IMR-90 (cell line): ENCODE results near the gene DGKD. TPM values are rescaled to one million over a fixed set of nuclear protein-coding genes. Genes with fewer than 3 reads are reported as not detected.

Experiments
- ATAC-seq: fragments of 200-7000 bp; cut with Tn5 transposase; 2 replicates; pipeline ENCODE4 v1.9.1; 2020; ENCODE audit warnings: low read depth, mild to moderate bottlenecking, moderate library complexity
- BruUV-seq: library from RNA; stranded (reverse); fragments of 400-500 nt; replicated peaks from 2 replicates; lab custom pipeline; 2021; lab: Mats Ljungman, UMichigan
- CTCF ChIA-PET: fragments of 300-600 bp; formaldehyde crosslinking; extraction: SDS; loops from one replicate; lab custom pipeline; 2021; ENCODE audit warnings: antibody characterized with exemption; lab: Yijun Ruan, JAX
- POLR2A ChIA-PET: fragments of 300-600 bp; sonication (Branson Sonifier 250); formaldehyde crosslinking; loops from one replicate; lab custom pipeline; 2022; ENCODE audit warnings: antibody characterized with exemption; ENCODE audit not compliant: unreplicated experiment; lab: Charles Lee
- DNase-seq: peaks from one replicate; pipeline ENCODE4 v3.0.0; 2013
- H2AFZ ChIP-seq: replicated peaks from 2 replicates; pipeline ENCODE3; 2013; ENCODE audit warnings: low read length, mild to moderate bottlenecking; ENCODE audit not compliant: poor library complexity
- H2AK5ac ChIP-seq: 2 replicates; pipeline ENCODE4 v1.6.1; 2013; ENCODE audit warnings: low read depth, low read length, inconsistent platforms
- H2AK9ac ChIP-seq: replicated peaks from 2 replicates; pipeline ENCODE3; 2013; ENCODE audit warnings: mild to moderate bottlenecking, low read depth, low read length, moderate library complexity; ENCODE audit not compliant: poor library complexity
- H2BK120ac ChIP-seq: 2 replicates; pipeline ENCODE4 v1.6.1; 2013; ENCODE audit warnings: low read depth, low read length, inconsistent platforms
- H2BK15ac ChIP-seq: 3 replicates; pipeline ENCODE4 v1.6.1; 2013; ENCODE audit warnings: low read depth, low read length, inconsistent platforms
- H2BK20ac ChIP-seq: 2 replicates; pipeline ENCODE4 v1.6.1; 2013; ENCODE audit warnings: low read depth, mild to moderate bottlenecking, inconsistent platforms, low read length, moderate library complexity
- H2BK5ac ChIP-seq: 2 replicates; pipeline ENCODE4 v1.6.1; 2013; ENCODE audit warnings: mild to moderate bottlenecking, low read depth, low read length, inconsistent platforms; ENCODE audit not compliant: poor library complexity, severe bottlenecking
- H3K14ac ChIP-seq: replicated peaks from 2 replicates; pipeline ENCODE4 v1.6.1; 2013; ENCODE audit warnings: low read depth, low read length, inconsistent platforms
- H3K18ac ChIP-seq: 2 replicates; pipeline ENCODE4 v1.6.1; 2013; ENCODE audit warnings: low read depth, low read length, control low read depth
- H3K23ac ChIP-seq: 2 replicates; pipeline ENCODE4 v1.6.1; 2013; ENCODE audit warnings: low read depth, low read length, inconsistent platforms
- H3K27ac ChIP-seq: 2 replicates; pipeline ENCODE4 v1.5.1; 2013; ENCODE audit warnings: mild to moderate bottlenecking, control low read depth, low read length; ENCODE audit not compliant: insufficient read depth
- H3K27me3 ChIP-seq: 2 replicates; pipeline ENCODE4 v1.6.1; 2013; ENCODE audit warnings: low read length; ENCODE audit not compliant: control insufficient read depth, insufficient read depth
- H3K36me3 ChIP-seq: 2 replicates; pipeline ENCODE4 v1.6.1; 2013; ENCODE audit warnings: low read length, mixed read lengths; ENCODE audit not compliant: control insufficient read depth, insufficient read depth
- H3K4ac ChIP-seq: 2 replicates; pipeline ENCODE4 v1.6.1; 2013; ENCODE audit warnings: low read depth, low read length, inconsistent platforms
- H3K4me1 ChIP-seq: 2 replicates; pipeline ENCODE4 v1.6.1; 2013; ENCODE audit warnings: low read length, mixed read lengths; ENCODE audit not compliant: control insufficient read depth, insufficient read depth
- H3K4me2 ChIP-seq: 2 replicates; pipeline ENCODE4 v1.6.1; 2013; ENCODE audit warnings: low read depth, mild to moderate bottlenecking, control low read depth, low read length, moderate library complexity
- H3K4me3 ChIP-seq: 2 replicates; pipeline ENCODE4 v1.5.1; 2013; ENCODE audit warnings: low read depth, mild to moderate bottlenecking, control low read depth, low read length, moderate library complexity; ENCODE audit not compliant: insufficient read depth
- H3K56ac ChIP-seq: 2 replicates; pipeline ENCODE4 v1.6.1; 2013; ENCODE audit warnings: low read length, inconsistent platforms; ENCODE audit not compliant: insufficient read depth; ENCODE audit errors: extremely low read depth
- H3K79me1 ChIP-seq, 2 experiments: 2 replicates each; pipeline ENCODE4 v1.6.1; 2013; ENCODE audit warnings: low read length in 2 of 2, inconsistent platforms in 1 of 2, low read depth in 1 of 2
- H3K9ac ChIP-seq: 2 replicates; pipeline ENCODE4 v1.6.1; 2013; ENCODE audit warnings: low read depth, low read length, control low read depth
- H3K9me1 ChIP-seq: 2 replicates; pipeline ENCODE4 v1.6.1; 2013; ENCODE audit warnings: low read length, inconsistent platforms; ENCODE audit not compliant: insufficient read depth
- H3K9me3 ChIP-seq: 2 replicates; pipeline ENCODE4 v1.6.1; 2013; ENCODE audit warnings: low read length; ENCODE audit not compliant: control insufficient read depth, insufficient read depth
- H4K20me1 ChIP-seq: 2 replicates; pipeline ENCODE4 v1.6.1; 2013; ENCODE audit warnings: low read length, inconsistent platforms; ENCODE audit not compliant: insufficient read depth
- H4K5ac ChIP-seq: 2 replicates; pipeline ENCODE4 v1.6.1; 2013; ENCODE audit warnings: mild to moderate bottlenecking, low read depth, low read length, control low read depth
- H4K8ac ChIP-seq, 2 experiments: 2 replicates each; pipeline ENCODE4 v1.6.1; 2013; ENCODE audit warnings: low read depth in 2 of 2, low read length in 2 of 2, control low read depth in 1 of 2, inconsistent platforms in 1 of 2
- H4K91ac ChIP-seq: 2 replicates; pipeline ENCODE4 v1.6.1; 2013; ENCODE audit warnings: low read depth, low read length, inconsistent platforms; ENCODE audit not compliant: insufficient read depth
- WGBS, 2 experiments: methylation state at CpG; one replicate each; pipeline versions ENCODE4 v1.1.5 to v1.1.7; 2013; ENCODE audit warnings: missing lambda C conversion rate in 2 of 2; ENCODE audit not compliant: insufficient read length in 1 of 2; ENCODE audit errors: extremely low coverage in 2 of 2; 5-methylcytosine and 5-hydroxymethylcytosine counted together
- dilution Hi-C: fragments of 300-500 bp; cut with HindIII; formaldehyde crosslinking; loops from one replicate; pipeline ENCODE4 v1.14.3; 2018; ENCODE audit warnings: low sequenced_read_pairs; ENCODE audit not compliant: unreplicated experiment
- in situ Hi-C: fragments of 300-500 bp; cut with MboI; formaldehyde crosslinking; loops from 3 replicates; pipeline ENCODE4 v1.14.3; 2019; ENCODE audit warnings: low sequenced_read_pairs, inconsistent platforms, mixed read lengths
- intact Hi-C: fragments of 100-400 bp; cut with micrococcal nuclease; formaldehyde crosslinking; loops from 2 replicates; pipeline ENCODE4 v1.10.0; 2022
- polyA plus RNA-seq, 3 experiments: library from polyadenylated mRNA; depleted of rRNA; stranded (reverse); fragments of >200 nt; gene quantifications; 2 replicates each; pipeline ENCODE4 v1.2.3, GENCODE V29; 2012; ENCODE audit warnings: low replicate concordance in 1 of 3
- total RNA-seq: library from RNA; depleted of rRNA; stranded (reverse); fragments of >200 nt; gene quantifications from 2 replicates; pipeline ENCODE4 v1.2.3, GENCODE V29; 2012
- TF ChIP-seq, protein P1 (sequence below): fragments of 150-350 bp; IDR thresholded peaks from 2 replicates; pipeline ENCODE4 v1.6.1; 2017; ENCODE audit warnings: mild to moderate bottlenecking, antibody characterized with exemption, low read length, low read depth

The DGKD gene
- total and polyA plus RNA-seq, 2 of the 4 experiments (the other 2 are of a cell fraction) = 6.5 to 10.1 TPM

DNA sequence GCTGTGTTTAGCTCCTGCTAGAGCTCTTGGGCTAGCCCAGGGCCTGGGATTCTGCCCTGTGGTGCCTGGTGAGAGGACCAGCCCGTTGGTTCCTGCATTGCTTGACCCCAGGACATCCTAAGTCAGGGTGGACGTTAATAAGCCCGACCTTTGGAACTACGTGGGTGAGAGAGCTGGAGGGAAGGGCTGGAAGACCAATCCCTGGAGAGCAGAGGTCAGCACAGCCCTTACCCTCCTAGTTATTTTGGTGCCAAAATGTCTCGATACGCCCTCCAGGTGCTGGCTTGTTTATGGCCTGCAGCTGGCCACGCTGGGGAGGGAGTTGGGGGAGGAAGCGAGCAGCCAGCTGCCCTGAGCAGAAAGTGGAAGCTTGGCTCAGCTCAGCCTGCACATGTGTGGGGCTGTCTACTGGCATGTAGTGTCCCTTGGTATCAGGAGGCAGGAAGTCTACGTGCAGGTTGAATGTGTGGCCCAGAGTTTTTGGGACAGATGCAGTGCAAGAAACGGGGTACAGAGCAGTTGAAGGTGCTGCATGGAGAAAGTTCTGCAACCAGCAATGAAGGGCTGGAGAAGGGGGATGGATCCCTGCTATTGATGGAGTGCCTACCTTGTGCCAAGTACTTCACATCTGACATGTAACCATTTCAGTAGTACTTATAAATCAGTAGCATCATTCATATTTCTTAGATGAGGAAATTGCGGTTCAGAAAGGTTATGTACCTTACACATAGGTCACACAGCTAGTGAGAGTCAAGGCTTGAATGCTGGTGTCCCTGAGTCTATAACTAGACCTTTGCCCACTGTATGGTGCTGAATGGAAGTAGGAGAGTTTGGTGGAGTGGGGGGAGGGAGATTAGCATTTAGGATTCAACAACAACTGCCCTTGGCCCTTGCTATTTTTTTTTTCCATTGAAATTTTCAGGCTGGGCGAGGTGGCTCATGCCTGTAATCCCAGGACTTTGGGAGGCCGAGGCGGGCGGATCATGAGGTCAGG is 5.0 kb upstream of the DGKD start:
- peak overlapping the region; percentile 63 for H2AFZ ChIP-seq
- no peaks in the 10 kb centered on the region for H3K36me3 ChIP-seq
- in situ Hi-C loops (no loop called here), dilution Hi-C loops (no loop called here), intact Hi-C loops (no loop called here)
- no peak overlapping the region for H3K4me2 ChIP-seq
- H3K9me3 ChIP-seq = no peaks in the 10 kb centered on the region
- H3K4ac ChIP-seq = no peak overlapping the region
- no peak overlapping the region for H3K23ac ChIP-seq
- no peak overlapping the region for H3K9ac ChIP-seq
- H2BK120ac ChIP-seq = no peak overlapping the region
- no peak overlapping the region for H3K14ac ChIP-seq
- no peak overlapping the region for H3K18ac ChIP-seq
- no peak overlapping the region for H3K56ac ChIP-seq
- TF ChIP-seq, protein P1, sequence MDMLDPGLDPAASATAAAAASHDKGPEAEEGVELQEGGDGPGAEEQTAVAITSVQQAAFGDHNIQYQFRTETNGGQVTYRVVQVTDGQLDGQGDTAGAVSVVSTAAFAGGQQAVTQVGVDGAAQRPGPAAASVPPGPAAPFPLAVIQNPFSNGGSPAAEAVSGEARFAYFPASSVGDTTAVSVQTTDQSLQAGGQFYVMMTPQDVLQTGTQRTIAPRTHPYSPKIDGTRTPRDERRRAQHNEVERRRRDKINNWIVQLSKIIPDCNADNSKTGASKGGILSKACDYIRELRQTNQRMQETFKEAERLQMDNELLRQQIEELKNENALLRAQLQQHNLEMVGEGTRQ = no peak
- peaks cover 21% of the 10 kb centered on the region for H3K27me3 ChIP-seq
- no peak overlapping the region for H4K91ac ChIP-seq
- CTCF ChIA-PET = no interaction called here
- ATAC-seq = no peak
- no peak overlapping the region for H4K8ac ChIP-seq
- H3K27ac ChIP-seq = no peak overlapping the region
- no peak overlapping the region for H3K4me3 ChIP-seq
- H4K20me1 ChIP-seq = no peaks in the 10 kb centered on the region
- H3K79me1 ChIP-seq = no peaks in the 10 kb centered on the region
- BruUV-seq = no TSS peak
- POLR2A ChIA-PET = interaction anchor here (0.6 kb wide), 1 partner anchor 28 kb away, joined by 3 read pairs; no protein-coding TSS in a partner anchor
- WGBS, 2 experiments = 31% methylated on average over 2 of the region's 15 CpGs; no CpG with 5 or more reads in 1 of the 2 experiments
- peak; percentile 19 for DNase-seq
- no peak overlapping the region for H2AK5ac ChIP-seq
- no peak overlapping the region for H4K5ac ChIP-seq
- no peak overlapping the region for H2BK20ac ChIP-seq
- peaks cover 6% of the 10 kb centered on the region for H3K9me1 ChIP-seq
- no peak overlapping the region for H2AK9ac ChIP-seq
- H3K4me1 ChIP-seq = peaks cover 6% of the 10 kb centered on the region
- no peak overlapping the region for H2BK5ac ChIP-seq
- H2BK15ac ChIP-seq = no peak overlapping the region
